HepG2 (cell line): ENCODE data around the gene KAT6B.

Experiments
- CCAR2 ChIP-seq: fragments of 200-400 bp; formaldehyde crosslinking; optimal IDR thresholded peaks from 2 replicates; pipeline ENCODE3; 2018; ENCODE audit warnings: low read depth, mild to moderate bottlenecking, low read length, moderate library complexity
- HNRNPH1 ChIP-seq: fragments of 200-400 bp; formaldehyde crosslinking; optimal IDR thresholded peaks from 2 replicates; pipeline ENCODE3; 2017; ENCODE audit warnings: mild to moderate bottlenecking, low read depth, low read length
- NFIC ChIP-seq: IDR thresholded peaks from 2 replicates; pipeline ENCODE4 v1.6.1; 2012; ENCODE audit warnings: mild to moderate bottlenecking, low read length, inconsistent platforms
- TF ChIP-seq, protein P1 (sequence below), 2 experiments: sonication (generic) in 1 of 2; formaldehyde crosslinking in 1 of 2; IDR thresholded peaks; 2 replicates each; pipeline versions ENCODE4 v1.5.1 to v1.6.1; 2011 to 2020; ENCODE audit warnings: borderline replicate concordance in 1 of 2, low read depth in 1 of 2, low read length in 1 of 2, mild to moderate bottlenecking in 1 of 2, missing genetic modification reagents in 1 of 2, moderate library complexity in 1 of 2

- no peak for TF ChIP-seq HNRNPH1
- TF ChIP-seq, protein P1, sequence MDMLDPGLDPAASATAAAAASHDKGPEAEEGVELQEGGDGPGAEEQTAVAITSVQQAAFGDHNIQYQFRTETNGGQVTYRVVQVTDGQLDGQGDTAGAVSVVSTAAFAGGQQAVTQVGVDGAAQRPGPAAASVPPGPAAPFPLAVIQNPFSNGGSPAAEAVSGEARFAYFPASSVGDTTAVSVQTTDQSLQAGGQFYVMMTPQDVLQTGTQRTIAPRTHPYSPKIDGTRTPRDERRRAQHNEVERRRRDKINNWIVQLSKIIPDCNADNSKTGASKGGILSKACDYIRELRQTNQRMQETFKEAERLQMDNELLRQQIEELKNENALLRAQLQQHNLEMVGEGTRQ (IDR thresholded peaks at IDR 0.05; ENCODE audit: low read depth, low read length): no peak
- TF ChIP-seq, protein P1 (CRISPR knock-in tag; IDR thresholded peaks at IDR 0.05; ENCODE audit: borderline replicate concordance): no peak
- TF ChIP-seq NFIC: no peak
- no peak for TF ChIP-seq CCAR2
These were observed 93.3 kb downstream of the KAT6B start for GRCh38 chr10:74919671-74920070.
